ENCODE measurements around the gene TYW1B.
"Not testable (repeated sequence)": the region's sequence is repeated elsewhere in the genome, so short reads cannot be mapped to it uniquely, and the experiment has no call there.

Gene TYW1B

GRCh38 chr7:72550454-72550853 lies 277.5 kb downstream of the TYW1B start:
- DNase-seq = not testable (repeated sequence)

GRCh38 chr7:72546586-72547237 lies 281.3 kb downstream of the TYW1B start:
- not testable (repeated sequence) for DNase-seq

GRCh38 chr7:72544531-72544930 lies 283.5 kb downstream of the TYW1B start:
- not testable (repeated sequence) for DNase-seq

- DNase-seq = no peak
Measured at GRCh38 chr7:72540923-72541322, 287.1 kb downstream of the TYW1B start.

GRCh38 chr7:72540106-72540611 lies 287.8 kb downstream of the TYW1B start:
- DNase-seq = no peak

GRCh38 chr7:72539702-72540101 lies 288.3 kb downstream of the TYW1B start:
- DNase-seq = no peak

- DNase-seq = no peak
Measured at GRCh38 chr7:72538856-72539255, 289.1 kb downstream of the TYW1B start.

GRCh38 chr7:72538147-72538546 lies 289.9 kb downstream of the TYW1B start:
- no peak for DNase-seq

GRCh38 chr7:72536038-72536437 lies 292.0 kb downstream of the TYW1B start:
- DNase-seq = not testable (repeated sequence)

- not testable (repeated sequence) for DNase-seq
Measured at GRCh38 chr7:72531048-72531447, 297.0 kb downstream of the TYW1B start.
